GM18526 (cell line): ENCODE measurements around the gene TSHR.

Source experiments
- POLR2A ChIP-seq: IDR thresholded peaks from 3 replicates; pipeline ENCODE4 v1.6.1; 2011; ENCODE audit not compliant: insufficient read length; ENCODE audit errors: extremely low read depth

Gene TSHR

GRCh38 chr14:81133400-81133799 lies 178.0 kb downstream of the TSHR start:
- TF ChIP-seq POLR2A = no peak

GRCh38 chr14:81137316-81137715 lies 181.9 kb downstream of the TSHR start:
- TF ChIP-seq POLR2A = no peak

DNA sequence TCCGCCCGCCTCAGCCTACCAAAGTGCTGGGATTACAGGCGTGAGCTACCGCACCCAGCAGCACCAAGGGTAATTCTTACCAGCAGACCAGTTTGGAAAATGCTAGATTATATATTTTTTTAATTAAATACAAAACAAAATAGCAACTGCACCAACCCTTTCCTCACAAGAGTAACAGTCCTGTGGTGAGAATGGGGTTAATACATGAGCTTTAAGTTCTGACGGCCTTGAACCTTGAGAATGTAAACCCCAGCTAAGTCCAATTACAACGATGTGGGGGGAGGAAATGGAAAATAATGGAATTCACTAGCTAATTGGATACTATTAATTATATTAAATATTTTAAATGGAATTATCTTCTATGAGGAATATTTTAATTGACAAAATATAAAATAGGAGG lies 183.0 kb downstream of the TSHR start:
- no peak for TF ChIP-seq POLR2A

GRCh38 chr14:81141426-81141825 lies 186.0 kb downstream of the TSHR start:
- no peak for TF ChIP-seq POLR2A

- no peak for TF ChIP-seq POLR2A
Observed at GRCh38 chr14:81143793-81144192, 188.4 kb downstream of the TSHR start.

DNA sequence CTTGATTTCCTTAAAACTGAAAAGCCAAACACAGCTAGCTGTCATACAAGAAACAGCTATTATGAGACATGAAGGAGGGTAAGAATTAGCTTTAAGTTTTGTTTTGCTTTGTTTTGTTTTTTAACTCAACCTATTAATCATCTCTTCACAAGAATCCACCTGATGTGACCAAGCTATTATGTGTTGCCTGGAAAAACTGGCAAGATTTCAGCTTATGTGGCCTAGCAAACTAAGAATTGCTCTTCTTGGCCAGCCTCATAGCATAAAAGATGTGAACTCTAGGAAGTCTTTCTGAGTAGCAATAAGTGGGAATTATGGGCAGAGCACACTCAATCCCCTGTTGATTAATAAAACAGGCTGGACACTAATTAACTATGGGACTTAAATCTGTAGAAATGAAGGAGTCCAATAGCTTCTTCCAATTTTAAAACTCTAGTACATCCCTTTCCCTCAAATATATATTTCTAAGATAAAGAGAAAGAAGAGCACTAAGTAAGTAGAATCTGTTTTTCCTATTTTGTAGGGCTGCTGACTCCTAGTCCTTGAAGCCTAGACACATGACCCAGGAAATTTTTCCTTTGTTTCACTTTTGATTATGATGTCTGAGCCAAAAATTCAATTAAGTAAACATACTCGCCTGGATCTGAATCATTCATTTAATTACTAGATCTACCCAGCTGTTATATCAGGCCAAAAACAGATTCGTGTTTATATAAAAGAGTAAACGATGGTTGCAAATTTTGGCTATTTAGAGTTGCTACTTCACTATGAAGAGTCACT lies 189.6 kb downstream of the TSHR start:
- TF ChIP-seq POLR2A = no peak

DNA sequence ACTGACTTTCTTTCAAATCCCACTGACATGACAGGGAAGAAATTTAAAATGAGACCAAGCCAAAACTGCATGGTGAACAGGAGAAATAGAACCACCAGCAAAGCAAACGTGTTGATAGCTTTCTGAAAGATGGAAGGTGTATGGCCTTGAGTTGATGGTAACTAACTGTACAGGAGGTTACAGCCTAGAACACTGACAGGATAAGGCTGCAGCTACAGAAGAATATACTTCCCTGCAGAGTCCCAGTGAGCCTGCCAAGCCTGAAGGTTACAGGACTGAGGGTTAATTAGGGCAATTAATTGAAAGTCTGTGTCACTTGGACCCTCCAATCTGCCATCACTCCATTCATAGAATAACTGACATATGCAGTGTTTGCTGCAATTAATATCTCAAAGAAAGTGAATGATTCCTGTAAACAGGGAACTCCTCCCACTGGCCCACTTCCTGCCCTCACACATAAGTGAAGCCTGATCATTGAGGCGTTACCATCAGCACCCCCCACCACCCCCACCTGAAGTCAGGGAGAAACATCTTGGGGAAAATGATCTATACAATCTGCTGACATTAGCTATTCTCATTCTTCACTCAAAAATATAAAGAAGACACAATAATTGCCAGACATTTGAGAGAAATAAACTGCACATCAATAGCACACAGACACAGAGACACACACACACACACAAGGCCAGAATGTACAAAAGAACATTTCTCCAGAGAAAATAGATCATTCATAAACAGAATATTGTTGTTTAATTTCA lies 191.9 kb downstream of the TSHR start:
- TF ChIP-seq POLR2A = no peak

DNA sequence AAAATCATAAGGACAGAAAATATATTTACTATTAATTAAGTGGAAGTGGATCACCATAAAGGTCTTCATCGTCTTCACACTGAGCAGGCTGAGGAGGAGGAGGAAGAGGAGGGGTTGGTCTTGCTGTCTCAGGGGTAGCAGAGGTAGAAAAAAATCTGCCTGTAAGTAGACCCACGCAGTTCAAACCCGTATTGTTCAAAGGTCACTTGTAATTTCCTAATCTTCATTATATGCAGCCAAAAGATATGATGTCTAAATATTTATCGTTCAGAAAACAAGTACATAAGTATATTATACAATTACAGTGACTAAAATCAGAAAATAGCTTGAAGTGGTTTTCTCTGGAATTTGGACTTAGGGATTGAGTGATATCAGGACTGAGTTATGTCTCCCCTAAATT lies 193.2 kb downstream of the TSHR start:
- no peak for TF ChIP-seq POLR2A

DNA sequence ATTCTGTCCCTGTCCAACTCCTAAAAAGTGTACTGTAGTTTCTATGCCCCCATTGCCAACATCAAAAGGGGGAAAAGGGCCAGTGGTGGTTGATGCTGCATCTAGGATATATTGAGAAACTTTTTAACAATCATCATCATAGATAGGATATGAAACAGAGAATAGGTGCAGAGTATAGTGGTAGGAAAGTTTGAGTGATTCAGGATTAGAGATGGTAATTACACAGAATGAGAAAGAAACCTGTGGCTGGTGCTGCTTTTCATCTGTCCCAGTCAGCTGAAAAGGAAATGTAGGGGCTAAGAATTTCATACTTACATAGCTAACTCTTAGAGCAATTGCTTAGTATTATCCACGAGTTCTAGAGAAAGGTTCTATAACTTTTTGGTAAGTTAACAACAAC lies 197.8 kb downstream of the TSHR start:
- no peak for TF ChIP-seq POLR2A

DNA sequence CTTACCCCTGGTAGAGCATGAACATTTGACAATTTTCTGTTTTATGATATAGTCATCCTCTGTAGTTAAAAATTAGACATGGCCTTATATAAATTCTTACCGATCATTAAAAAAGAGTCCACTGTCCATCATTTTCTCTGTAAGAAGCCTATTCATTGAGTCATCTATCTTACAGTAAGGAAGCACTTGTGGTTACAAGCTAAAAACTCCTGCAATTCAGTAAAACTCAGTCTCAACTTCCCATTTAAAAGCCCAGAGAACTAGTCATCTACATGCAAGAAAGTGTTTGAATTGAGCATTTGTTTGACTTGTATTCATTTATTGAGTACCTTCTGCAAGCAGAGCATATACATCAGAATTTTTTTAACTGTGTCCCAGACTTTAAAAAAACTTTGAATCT lies 202.0 kb downstream of the TSHR start:
- TF ChIP-seq POLR2A = no peak

DNA sequence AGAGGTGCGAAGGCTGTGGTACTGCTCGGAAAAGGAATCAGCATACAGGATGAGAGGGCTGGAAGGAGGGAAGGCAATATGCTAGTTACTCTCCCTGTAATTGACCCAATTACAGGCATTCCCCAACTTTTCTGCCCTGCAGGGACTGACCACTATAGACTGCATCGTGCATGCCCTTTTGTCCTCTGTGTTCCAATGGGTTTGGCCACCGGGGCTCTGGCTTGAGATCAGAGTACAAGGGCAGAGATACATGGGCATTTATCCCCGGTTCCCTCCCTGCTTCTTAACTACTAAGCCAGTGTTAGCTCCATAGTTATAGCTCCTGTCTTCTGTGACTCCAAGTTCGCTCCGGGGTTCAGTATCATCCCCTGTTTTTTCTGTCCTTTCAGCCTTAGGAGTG lies 205.7 kb downstream of the TSHR start:
- no peak for TF ChIP-seq POLR2A

- TF ChIP-seq POLR2A = no peak
Observed at GRCh38 chr14:81161749-81162148, 206.3 kb downstream of the TSHR start.

GRCh38 chr14:81162941-81163340 lies 207.5 kb downstream of the TSHR start:
- TF ChIP-seq POLR2A = no peak

DNA sequence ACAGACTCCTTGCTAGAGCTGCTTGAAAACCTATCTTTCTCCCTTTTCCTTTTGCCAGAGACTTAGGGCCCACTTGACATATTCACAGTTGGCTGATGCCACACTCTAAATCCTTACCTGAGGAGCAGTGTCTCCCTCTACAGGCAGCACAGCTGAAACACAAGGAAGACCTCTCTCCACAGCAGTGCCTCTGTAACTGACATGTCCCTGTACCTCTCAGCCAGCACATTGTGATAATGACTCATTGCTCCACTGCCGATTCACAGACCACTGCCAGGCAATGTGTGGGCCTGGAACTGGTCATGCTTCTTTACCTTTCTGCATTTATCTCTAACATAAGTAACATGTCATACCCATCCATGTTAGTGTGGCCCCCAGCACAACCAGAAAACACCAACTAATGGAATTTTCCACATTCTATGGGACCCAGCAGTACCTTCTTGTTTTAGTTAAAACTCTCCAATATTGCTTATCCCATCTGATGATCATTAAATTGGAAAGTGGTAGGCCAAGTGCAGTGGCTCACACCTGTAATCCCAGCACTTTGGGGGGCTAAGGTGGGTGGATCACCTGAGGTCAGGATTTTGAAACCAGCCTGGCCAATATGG lies 208.8 kb downstream of the TSHR start:
- TF ChIP-seq POLR2A = no peak

GRCh38 chr14:81165188-81165587 lies 209.8 kb downstream of the TSHR start:
- no peak for TF ChIP-seq POLR2A

DNA sequence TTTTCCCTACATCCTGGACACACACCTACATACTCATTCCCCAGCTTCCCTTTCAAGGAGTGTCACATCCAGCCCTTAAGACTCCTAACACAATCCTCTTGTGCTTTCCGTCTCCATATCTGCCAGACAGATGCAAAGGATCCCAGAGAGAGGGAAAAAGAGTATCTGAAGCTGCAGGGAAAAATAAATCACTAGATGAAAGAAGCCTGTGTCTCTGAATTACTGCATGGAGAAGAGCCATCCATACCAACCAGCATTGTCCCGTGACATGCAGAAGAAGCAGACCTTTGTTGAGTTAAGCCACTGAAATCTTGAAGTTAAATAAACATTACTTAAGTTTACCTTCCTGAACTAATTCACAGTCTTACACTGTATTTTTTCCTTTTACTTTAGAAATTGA lies 210.7 kb downstream of the TSHR start:
- TF ChIP-seq POLR2A = no peak
